Smooth muscle cell (in vitro differentiated cells): ENCODE data around the gene PROKR2. TPM values are rescaled to one million over a fixed set of nuclear protein-coding genes. Genes with fewer than 3 reads are reported as not detected.

Experiments
- DNase-seq: peaks from one replicate; lab custom pipeline; 2025; ENCODE audit not compliant: unreplicated experiment; lab: John Stamatoyannopoulos, UW
- H2AFZ ChIP-seq: fragments of 200-600 bp; sonication (generic); 2 replicates; pipeline ENCODE4 v1.6.0; 2016; ENCODE audit warnings: antibody characterized with exemption, low read depth, mild to moderate bottlenecking
- H3F3A ChIP-seq: fragments of 200-600 bp; sonication (generic); 2 replicates; pipeline ENCODE4 v1.6.0; 2017; ENCODE audit warnings: antibody characterized with exemption, low read depth
- H3K27ac ChIP-seq: fragments of 200-600 bp; sonication (generic); 2 replicates; pipeline ENCODE4 v1.5.1; 2016; ENCODE audit warnings: low read depth, mild to moderate bottlenecking
- H3K27me3 ChIP-seq: fragments of 200-600 bp; sonication (generic); 2 replicates; pipeline ENCODE4 v1.6.1; 2016; ENCODE audit warnings: low read depth, mild to moderate bottlenecking
- H3K36me3 ChIP-seq: fragments of 200-600 bp; sonication (generic); 2 replicates; pipeline ENCODE4 v1.5.1; 2016; ENCODE audit warnings: low read depth
- H3K4me1 ChIP-seq: fragments of 200-600 bp; sonication (generic); 2 replicates; pipeline ENCODE4 v1.5.1; 2016; ENCODE audit warnings: low read depth
- H3K4me2 ChIP-seq: fragments of 200-600 bp; sonication (generic); 2 replicates; pipeline ENCODE4 v1.6.0; 2016; ENCODE audit warnings: mild to moderate bottlenecking
- H3K4me3 ChIP-seq: fragments of 200-600 bp; sonication (generic); 2 replicates; pipeline ENCODE4 v1.5.1; 2016; ENCODE audit warnings: mild to moderate bottlenecking
- H3K79me2 ChIP-seq: fragments of 200-600 bp; sonication (generic); 2 replicates; pipeline ENCODE4 v1.6.0; 2016; ENCODE audit warnings: low read depth, mild to moderate bottlenecking
- H3K9ac ChIP-seq: fragments of 200-600 bp; sonication (generic); 2 replicates; pipeline ENCODE4 v1.6.0; 2016; ENCODE audit warnings: low read depth
- H3K9me3 ChIP-seq: fragments of 200-600 bp; sonication (generic); replicated peaks from 2 replicates; pipeline ENCODE4 v1.5.1; 2016; ENCODE audit warnings: low read depth
- H4K20me1 ChIP-seq: fragments of 200-600 bp; sonication (generic); 2 replicates; pipeline ENCODE4 v1.6.0; 2016; ENCODE audit warnings: low read depth
- CTCF ChIP-seq: fragments of 200-600 bp; sonication (generic); IDR thresholded peaks from 2 replicates; pipeline ENCODE4 v1.5.1; 2017; ENCODE audit warnings: borderline replicate concordance, mild to moderate bottlenecking, antibody characterized with exemption; ENCODE audit not compliant: insufficient read depth, poor library complexity, severe bottlenecking
- WGBS: methylation state at CpG from one replicate; pipeline ENCODE4 v1.1.7; 2016; ENCODE audit warnings: low lambda C conversion rate; 5-methylcytosine and 5-hydroxymethylcytosine counted together
- polyA plus RNA-seq: library from polyadenylated mRNA; unstranded; fragments of >200 nt; fragmentation: Nextera tagmentation; extraction: Ambion mirVana; gene quantifications from 2 replicates; pipeline ENCODE4 v1.2.1, GENCODE V29; 2016
- total RNA-seq: library from RNA; depleted of rRNA; stranded (reverse); fragments of >200 nt; gene quantifications from 2 replicates; pipeline ENCODE4 v1.2.3, GENCODE V29; 2014

Gene PROKR2
- total and polyA plus RNA-seq, 2 experiments from 2014 or later: not detected

GRCh38 chr20:5362771-5363170 lies 46.0 kb upstream of the PROKR2 start:
- no peak for TF ChIP-seq CTCF
- H3K9ac ChIP-seq: no peak overlapping the region
- H3K9me3 ChIP-seq: no peaks in the 10 kb centered on the region
- DNase-seq: no peak
- no peaks in the 10 kb centered on the region for H3K79me2 ChIP-seq
- H3K36me3 ChIP-seq: no peaks in the 10 kb centered on the region
- no peaks in the 10 kb centered on the region for H3K27me3 ChIP-seq
- H3K27ac ChIP-seq: no peak overlapping the region
- no peaks in the 10 kb centered on the region for H3K4me1 ChIP-seq
- no peaks in the 10 kb centered on the region for H4K20me1 ChIP-seq
- WGBS: 41% methylated on average over 2 of the region's 2 CpGs
- H2AFZ ChIP-seq: no peak overlapping the region
- H3K4me2 ChIP-seq: no peak overlapping the region
- H3F3A ChIP-seq: no peaks in the 10 kb centered on the region
- no peak overlapping the region for H3K4me3 ChIP-seq

GRCh38 chr20:5361176-5361575 lies 44.4 kb upstream of the PROKR2 start:
- no peak overlapping the region for H3K4me3 ChIP-seq
- no peaks in the 10 kb centered on the region for H4K20me1 ChIP-seq
- no peak for DNase-seq
- H3K36me3 ChIP-seq: no peaks in the 10 kb centered on the region
- H3F3A ChIP-seq: no peaks in the 10 kb centered on the region
- no peak overlapping the region for H3K9ac ChIP-seq
- no peaks in the 10 kb centered on the region for H3K4me1 ChIP-seq
- no peak overlapping the region for H3K4me2 ChIP-seq
- H3K27me3 ChIP-seq: no peaks in the 10 kb centered on the region
- no peak overlapping the region for H3K27ac ChIP-seq
- H3K9me3 ChIP-seq: no peaks in the 10 kb centered on the region
- TF ChIP-seq CTCF: no peak
- H3K79me2 ChIP-seq: no peaks in the 10 kb centered on the region
- H2AFZ ChIP-seq: no peak overlapping the region
- WGBS: 69% methylated on average over 4 of the region's 4 CpGs

- Histone ChIP-seq H3K4me2 (no peak overlapping the region), H3K27ac (no peak overlapping the region), H2AFZ (no peak overlapping the region), H3K9ac (no peak overlapping the region), H4K20me1 (no peaks in the 10 kb centered on the region), H3K9me3 (no peaks in the 10 kb centered on the region), H3K4me3 (no peak overlapping the region), H3K79me2 (no peaks in the 10 kb centered on the region), H3K36me3 (no peaks in the 10 kb centered on the region), H3K27me3 (no peaks in the 10 kb centered on the region), H3K4me1 (no peaks in the 10 kb centered on the region), H3F3A (no peaks in the 10 kb centered on the region)
- DNase-seq: no peak
- no peak for TF ChIP-seq CTCF
- WGBS: 94% methylated on average over 2 of the region's 2 CpGs
These were observed 41.2 kb upstream of the PROKR2 start for GRCh38 chr20:5357946-5358345.

- Histone ChIP-seq H3K27ac (no peak overlapping the region), H3K36me3 (no peaks in the 10 kb centered on the region), H3K4me1 (no peaks in the 10 kb centered on the region), H2AFZ (no peak overlapping the region), H3K79me2 (no peaks in the 10 kb centered on the region), H3K9ac (no peak overlapping the region), H4K20me1 (no peaks in the 10 kb centered on the region), H3F3A (no peaks in the 10 kb centered on the region), H3K4me2 (no peak overlapping the region), H3K4me3 (no peak overlapping the region), H3K9me3 (no peaks in the 10 kb centered on the region), H3K27me3 (no peaks in the 10 kb centered on the region)
- no peak for TF ChIP-seq CTCF
- no peak for DNase-seq
- WGBS: 72% methylated on average over 4 of the region's 4 CpGs
These were observed 40.2 kb upstream of the PROKR2 start for GRCh38 chr20:5356941-5357340.
